Prostate gland (tissue), 2 donors: ENCODE measurements around the gene MGST1.

Source experiments
- POLR2AphosphoS5 ChIP-seq: sonication (generic); formaldehyde crosslinking; IDR thresholded peaks from one replicate; pipeline ENCODE4 v1.6.1; 2017; ENCODE audit warnings: antibody characterized with exemption
- TF ChIP-seq, protein P1 (sequence below), 4 experiments: fragments of 200-600 bp in 2 of 4; fragments of 450-650 bp in 2 of 4; sonication (generic) in 2 of 4; IDR thresholded peaks; 1 replicate in 3 of 4; 2 replicates in 1 of 4; pipeline ENCODE4 v1.5.1; 2016 to 2019; ENCODE audit warnings: antibody characterized with exemption in 4 of 4, mild to moderate bottlenecking in 2 of 4, moderate library complexity in 2 of 4

DNA sequence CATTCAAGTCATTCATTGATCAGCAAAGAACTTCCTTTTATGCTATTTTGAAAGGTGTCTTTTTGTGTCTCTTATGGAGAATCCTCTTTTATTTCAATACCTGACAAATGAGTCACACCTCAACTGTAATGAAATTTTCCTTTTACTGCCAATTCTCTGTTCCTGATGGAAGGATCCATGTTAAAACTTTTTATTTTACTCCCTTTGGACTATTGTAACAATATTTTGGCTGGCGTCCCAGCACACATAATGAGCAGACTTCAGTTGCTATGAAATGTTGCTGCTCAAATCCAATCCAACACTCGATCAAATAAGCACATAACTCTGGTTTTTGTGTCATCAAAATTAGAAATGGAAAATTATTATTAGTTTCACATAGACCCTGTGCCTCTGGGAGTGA is 48.0 kb upstream of the MGST1 start:
- no peak for TF ChIP-seq POLR2AphosphoS5
- TF ChIP-seq, protein P1, sequence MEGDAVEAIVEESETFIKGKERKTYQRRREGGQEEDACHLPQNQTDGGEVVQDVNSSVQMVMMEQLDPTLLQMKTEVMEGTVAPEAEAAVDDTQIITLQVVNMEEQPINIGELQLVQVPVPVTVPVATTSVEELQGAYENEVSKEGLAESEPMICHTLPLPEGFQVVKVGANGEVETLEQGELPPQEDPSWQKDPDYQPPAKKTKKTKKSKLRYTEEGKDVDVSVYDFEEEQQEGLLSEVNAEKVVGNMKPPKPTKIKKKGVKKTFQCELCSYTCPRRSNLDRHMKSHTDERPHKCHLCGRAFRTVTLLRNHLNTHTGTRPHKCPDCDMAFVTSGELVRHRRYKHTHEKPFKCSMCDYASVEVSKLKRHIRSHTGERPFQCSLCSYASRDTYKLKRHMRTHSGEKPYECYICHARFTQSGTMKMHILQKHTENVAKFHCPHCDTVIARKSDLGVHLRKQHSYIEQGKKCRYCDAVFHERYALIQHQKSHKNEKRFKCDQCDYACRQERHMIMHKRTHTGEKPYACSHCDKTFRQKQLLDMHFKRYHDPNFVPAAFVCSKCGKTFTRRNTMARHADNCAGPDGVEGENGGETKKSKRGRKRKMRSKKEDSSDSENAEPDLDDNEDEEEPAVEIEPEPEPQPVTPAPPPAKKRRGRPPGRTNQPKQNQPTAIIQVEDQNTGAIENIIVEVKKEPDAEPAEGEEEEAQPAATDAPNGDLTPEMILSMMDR (IDR thresholded peaks at IDR 0.05), result no peak
